ENCODE data around the gene IL3RA.
"Not testable (repeated sequence)": the region's sequence is repeated elsewhere in the genome, so short reads cannot be mapped to it uniquely, and the experiment has no call there.

Gene IL3RA

GRCh38 chrX:1336331-1336943, at the start of gene IL3RA:
Gene IL3RA, plus strand, starts transcription at chrX:1336785. Its CDS starts 4,981 bp downstream, at chrX:1341766.
- DNase-seq (ENCODE audit: insufficient read length, low spot score): no peak
- no peak for FAIRE-seq
- TF ChIP-seq, protein P1, sequence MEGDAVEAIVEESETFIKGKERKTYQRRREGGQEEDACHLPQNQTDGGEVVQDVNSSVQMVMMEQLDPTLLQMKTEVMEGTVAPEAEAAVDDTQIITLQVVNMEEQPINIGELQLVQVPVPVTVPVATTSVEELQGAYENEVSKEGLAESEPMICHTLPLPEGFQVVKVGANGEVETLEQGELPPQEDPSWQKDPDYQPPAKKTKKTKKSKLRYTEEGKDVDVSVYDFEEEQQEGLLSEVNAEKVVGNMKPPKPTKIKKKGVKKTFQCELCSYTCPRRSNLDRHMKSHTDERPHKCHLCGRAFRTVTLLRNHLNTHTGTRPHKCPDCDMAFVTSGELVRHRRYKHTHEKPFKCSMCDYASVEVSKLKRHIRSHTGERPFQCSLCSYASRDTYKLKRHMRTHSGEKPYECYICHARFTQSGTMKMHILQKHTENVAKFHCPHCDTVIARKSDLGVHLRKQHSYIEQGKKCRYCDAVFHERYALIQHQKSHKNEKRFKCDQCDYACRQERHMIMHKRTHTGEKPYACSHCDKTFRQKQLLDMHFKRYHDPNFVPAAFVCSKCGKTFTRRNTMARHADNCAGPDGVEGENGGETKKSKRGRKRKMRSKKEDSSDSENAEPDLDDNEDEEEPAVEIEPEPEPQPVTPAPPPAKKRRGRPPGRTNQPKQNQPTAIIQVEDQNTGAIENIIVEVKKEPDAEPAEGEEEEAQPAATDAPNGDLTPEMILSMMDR (IDR thresholded peaks at IDR 0.05; ENCODE audit: insufficient read depth, missing control alignments): no peak

DNA sequence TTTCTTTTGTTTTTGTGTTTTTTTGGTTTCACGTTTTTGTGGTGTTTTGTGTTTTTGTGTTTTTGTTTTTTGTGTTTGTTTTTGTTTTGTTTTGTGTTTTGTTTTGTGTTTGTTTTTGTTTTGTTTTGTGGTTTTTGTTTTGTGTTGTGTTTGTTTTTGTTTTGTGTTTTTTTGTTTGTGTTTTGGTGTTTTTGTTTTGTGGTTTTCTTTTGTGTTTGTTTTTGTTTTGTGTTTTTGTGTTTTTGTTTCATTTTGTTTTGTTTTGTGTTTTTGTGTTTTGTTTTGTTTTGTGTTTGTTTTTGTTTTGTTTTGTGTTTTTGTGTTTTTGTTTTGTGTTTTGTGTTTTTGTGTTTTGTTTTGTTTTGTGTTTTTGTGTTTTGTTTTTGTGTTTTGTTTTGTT, 47.0 kb upstream of the IL3RA start:
- FAIRE-seq (no peak), DNase-seq (ENCODE audit: insufficient read length, low spot score) (no peak)
- TF ChIP-seq, protein P1 (IDR thresholded peaks at IDR 0.05; ENCODE audit: insufficient read depth, missing control alignments): no peak

DNA sequence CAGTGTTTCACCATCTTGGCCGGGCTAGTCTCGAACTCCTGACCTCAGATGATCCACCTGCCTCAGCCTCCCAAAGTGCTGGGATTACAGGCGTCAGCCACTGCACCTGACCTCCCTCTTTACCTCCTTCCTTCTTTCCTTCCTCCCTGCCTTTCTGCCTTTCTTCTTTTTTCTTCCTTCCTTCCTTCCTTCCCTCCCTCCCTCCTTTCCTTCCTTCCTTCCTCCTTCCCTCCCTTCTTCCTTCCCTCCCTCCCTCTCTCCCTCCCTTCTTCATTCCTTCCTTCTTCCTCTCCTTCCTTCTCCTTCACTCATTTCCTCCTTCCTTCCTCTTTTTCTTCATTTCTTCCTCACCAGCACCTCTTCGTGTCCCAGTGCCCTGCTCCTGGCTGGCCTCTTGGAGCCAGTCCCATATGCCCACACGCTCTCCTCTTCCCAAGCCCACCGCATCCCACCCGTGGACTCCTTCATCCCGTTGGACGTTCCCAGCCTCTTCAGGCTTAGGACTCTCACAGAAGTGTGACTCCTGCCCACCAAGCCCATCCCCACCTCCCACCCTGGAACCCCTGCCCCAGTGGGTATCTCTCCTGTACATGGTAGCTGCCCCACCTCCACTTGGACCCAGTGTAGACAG, 45.4 kb upstream of the IL3RA start:
- no peak for FAIRE-seq
- TF ChIP-seq, protein P1 (IDR thresholded peaks at IDR 0.05; ENCODE audit: insufficient read depth, missing control alignments): no peak
- no peak for DNase-seq (ENCODE audit: insufficient read length, low spot score)

DNA sequence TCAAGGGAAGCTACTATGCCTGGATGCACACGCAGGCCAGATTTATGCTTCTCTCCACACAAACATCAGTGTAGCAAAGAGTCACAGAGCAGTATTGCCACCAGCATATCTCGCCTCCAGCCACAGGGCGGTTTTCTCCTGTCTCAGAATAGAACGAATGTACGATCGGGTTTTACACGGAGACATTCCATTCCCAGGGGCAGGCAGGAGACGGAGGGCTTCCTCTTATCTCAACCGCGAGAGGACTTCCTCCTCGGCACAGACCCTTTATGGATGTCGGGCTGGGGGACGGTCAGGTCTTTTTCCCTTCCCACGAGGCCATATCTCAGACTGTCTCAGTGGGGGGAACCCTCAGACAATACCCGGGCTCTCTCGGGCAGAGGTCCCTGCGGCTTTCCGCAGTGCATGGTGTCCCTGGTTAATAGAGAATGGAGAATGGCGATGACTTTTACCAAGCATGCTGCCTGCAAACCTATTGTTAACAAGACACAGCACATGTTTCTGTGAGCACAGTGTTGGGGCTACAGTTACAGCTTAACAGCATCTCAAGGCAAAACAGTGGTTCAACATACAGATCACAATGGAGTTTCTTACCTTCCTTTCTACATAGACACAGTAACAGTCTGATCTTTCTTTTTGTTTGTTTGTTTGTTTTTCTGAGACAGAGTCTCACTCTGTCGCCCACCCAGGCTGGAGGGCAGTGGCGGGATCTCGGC, 43.9 kb upstream of the IL3RA start:
- no peak for FAIRE-seq

DNA sequence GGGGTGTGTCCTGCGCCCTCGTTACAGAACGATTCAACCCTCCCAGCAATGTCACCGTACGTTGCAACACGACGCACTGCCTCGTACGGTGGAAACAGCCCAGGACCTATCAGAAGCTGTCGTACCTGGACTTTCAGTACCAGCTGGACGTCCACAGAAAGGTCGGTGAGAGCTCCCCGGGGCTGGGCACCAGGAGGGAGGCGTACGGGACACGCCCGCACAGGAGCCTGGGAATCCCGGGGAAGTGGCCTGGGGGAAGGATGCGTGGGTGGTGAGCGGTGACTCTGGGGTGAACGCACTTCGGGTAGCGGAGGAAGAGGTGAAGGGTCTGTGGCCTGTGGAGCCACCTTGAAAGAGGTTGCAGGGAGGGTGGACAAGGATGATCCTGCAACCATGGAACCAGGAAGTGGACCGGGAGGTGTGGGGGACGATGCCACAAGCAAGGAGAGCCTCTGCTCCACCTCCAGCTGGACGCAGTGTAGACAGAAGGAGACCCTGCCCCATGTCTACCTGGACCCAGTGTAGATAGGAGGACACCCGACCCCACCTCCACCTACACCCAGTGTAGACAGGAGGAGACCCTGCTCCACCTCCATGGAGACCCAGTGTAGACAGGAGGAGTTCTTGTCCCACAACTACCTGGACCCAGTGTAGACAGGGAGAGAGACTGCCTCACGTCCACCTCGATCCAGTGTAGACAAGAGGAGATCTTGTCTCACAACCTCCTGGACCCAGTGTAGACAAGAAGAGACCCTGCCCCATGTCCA, 42.1 kb upstream of the IL3RA start:
- TF ChIP-seq, protein P1 (IDR thresholded peaks at IDR 0.05; ENCODE audit: insufficient read depth, missing control alignments): no peak
- FAIRE-seq (no peak), DNase-seq (ENCODE audit: insufficient read length, low spot score) (no peak)

More for the DNA sequence above, 43.9 kb upstream of the IL3RA start:
- TF ChIP-seq, protein P1 (IDR thresholded peaks at IDR 0.05; ENCODE audit: insufficient read depth, missing control alignments): no peak
- DNase-seq (ENCODE audit: insufficient read length, low spot score): no peak

- TF ChIP-seq, protein P1 (IDR thresholded peaks at IDR 0.05; ENCODE audit: insufficient read depth, missing control alignments): no peak
- FAIRE-seq (no peak), DNase-seq (ENCODE audit: insufficient read length, low spot score) (no peak)
These were observed 41.0 kb upstream of the IL3RA start for GRCh38 chrX:1295550-1295949.

- not testable (repeated sequence) for FAIRE-seq; DNase-seq (ENCODE audit: insufficient read length, low spot score)
These were observed 39.0 kb upstream of the IL3RA start for GRCh38 chrX:1297591-1297990.

Data from D721Med (cell line).